Omental fat pad (tissue), 4 donors: ENCODE data around the gene GRAMD1A. TPM values are rescaled to one million over a fixed set of nuclear protein-coding genes. Genes with fewer than 3 reads are reported as not detected.
"Not testable (repeated sequence)": the region's sequence is repeated elsewhere in the genome, so short reads cannot be mapped to it uniquely, and the experiment has no call there.

ENCODE experiments used
- ATAC-seq: fragments of 150-250 bp; one replicate; pipeline ENCODE4 v1.9.1; 2016; ENCODE audit warnings: mild to moderate bottlenecking, moderate library complexity; ENCODE audit not compliant: low FRiP score
- DNase-seq: peaks from one replicate; pipeline ENCODE4 v3.0.0-alpha.2; 2019; ENCODE audit warnings: low spot score
- CTCF ChIP-seq, 3 donors: fragments of 450-650 bp; IDR thresholded peaks; one replicate each; pipeline ENCODE4 v1.5.1; 2016 to 2017; ENCODE audit warnings: antibody characterized with exemption in 3 of 3, mild to moderate bottlenecking in 3 of 3, moderate library complexity in 2 of 3
- total RNA-seq, 4 donors: library from RNA; depleted of rRNA; stranded (reverse); fragments of >200 nt; gene quantifications; one replicate each; pipeline ENCODE4 v1.1.0, GENCODE V29; 2016

The GRAMD1A gene
- total RNA-seq, 4 donors from 2014 or later = 34.7 to 70.7 (median 43.3) TPM

GRCh38 chr19:34961775-34962686 is 38.1 kb upstream of the GRAMD1A start:
- ATAC-seq (no peak), DNase-seq (no peak)
- TF ChIP-seq CTCF (IDR thresholded peaks at IDR 0.05) = no peak

GRCh38 chr19:34962687-34963572 is 37.2 kb upstream of the GRAMD1A start:
- TF ChIP-seq CTCF (IDR thresholded peaks at IDR 0.05) = no peak
- DNase-seq = no peak
- no peak for ATAC-seq

GRCh38 chr19:34963573-34964406 is 36.3 kb upstream of the GRAMD1A start, which contains the start of gene ZNF792:
ZNF792 (minus strand) TSS chr19:34964229; CDS start chr19:34963662, 567 bp downstream.
- DNase-seq (no peak), ATAC-seq (peak; percentile 76)
- TF ChIP-seq CTCF (IDR thresholded peaks at IDR 0.05) = no peak

GRCh38 chr19:34964598-34964997 is 35.5 kb upstream of the GRAMD1A start:
- TF ChIP-seq CTCF (IDR thresholded peaks at IDR 0.05) = no peak
- no peak for DNase-seq
- ATAC-seq = no peak

GRCh38 chr19:34965505-34965904 is 34.6 kb upstream of the GRAMD1A start:
- ATAC-seq, DNase-seq: not testable (repeated sequence)

- DNase-seq = no peak
- no peak for ATAC-seq
- no peak for TF ChIP-seq CTCF (IDR thresholded peaks at IDR 0.05)
These were observed 32.6 kb upstream of the GRAMD1A start for GRCh38 chr19:34967551-34967950.
